SH-SY5Y (cell line): Measurements from ENCODE around the gene CCDC117.

ENCODE experiments used
- GATA2 ChIP-seq: IDR thresholded peaks from 2 replicates; pipeline ENCODE4 v1.6.1; 2011; ENCODE audit warnings: mild to moderate bottlenecking, low read depth, low read length
- GATA3 ChIP-seq: IDR thresholded peaks from 2 replicates; pipeline ENCODE4 v1.6.1; 2011; ENCODE audit warnings: low read depth, mild to moderate bottlenecking, low read length, moderate library complexity

DNA sequence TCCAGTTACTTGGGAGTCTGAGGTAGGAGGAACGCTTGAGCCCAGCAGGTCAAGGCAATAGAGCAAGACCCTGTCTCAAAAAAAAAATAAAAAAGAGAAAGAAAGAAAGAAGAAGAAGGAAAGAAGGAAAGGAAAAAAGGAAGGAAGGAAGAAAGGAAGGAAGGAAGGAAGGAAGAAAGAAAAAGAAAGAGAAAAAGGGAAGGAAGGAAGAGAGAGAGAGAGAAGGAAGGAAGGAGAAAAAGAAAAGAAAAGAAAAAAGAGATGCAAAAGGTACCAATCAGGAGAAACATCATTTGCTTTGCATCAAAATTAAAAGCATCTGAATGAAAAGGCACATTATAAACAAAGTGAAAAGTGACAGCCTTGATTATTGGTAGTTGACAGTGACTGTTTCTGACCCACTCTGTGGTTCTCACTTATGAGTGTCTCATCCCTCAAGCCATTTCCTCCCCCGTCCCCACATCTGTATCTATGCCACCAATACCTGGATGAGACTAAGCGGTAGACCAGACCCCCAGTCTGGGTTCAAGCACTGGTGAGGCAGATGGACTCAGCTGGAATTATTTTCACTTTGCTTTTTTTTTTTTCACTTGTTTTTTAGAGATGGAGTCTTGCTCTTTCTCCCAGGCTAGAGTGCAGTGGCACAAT is 60.9 kb downstream of the CCDC117 start:
- TF ChIP-seq GATA2 = no peak
- no peak for TF ChIP-seq GATA3
